Type B pancreatic cell (in vitro differentiated cells): Measurements from ENCODE around the gene LRRTM3. TPM values are rescaled to one million over a fixed set of nuclear protein-coding genes. Genes with fewer than 3 reads are reported as not detected.

Experiments used
- DNase-seq: peaks from one replicate; pipeline ENCODE4 v3.0.0; 2021; ENCODE audit warnings: mixed read lengths; ENCODE audit not compliant: unreplicated experiment; ENCODE audit errors: extremely low spot score
- H3K27ac Mint-ChIP-seq: 2 replicates; pipeline ENCODE4 v1.8.0; 2021; ENCODE audit warnings: mild to moderate bottlenecking, mixed read lengths
- H3K27me3 Mint-ChIP-seq: 2 replicates; pipeline ENCODE4 v1.8.0; 2021; ENCODE audit warnings: mixed read lengths
- H3K36me3 Mint-ChIP-seq: 2 replicates; pipeline ENCODE4 v1.8.0; 2021; ENCODE audit warnings: mixed read lengths
- H3K4me1 Mint-ChIP-seq: one replicate; pipeline ENCODE4 v1.8.0; 2021; ENCODE audit warnings: mixed read lengths; ENCODE audit not compliant: unreplicated experiment
- H3K4me3 Mint-ChIP-seq: 2 replicates; pipeline ENCODE4 v1.8.0; 2021; ENCODE audit warnings: mild to moderate bottlenecking, mixed read lengths
- H3K9me3 Mint-ChIP-seq: 2 replicates; pipeline ENCODE4 v1.8.0; 2021; ENCODE audit warnings: mixed read lengths
- long read RNA-seq: library from polyadenylated mRNA; unstranded; transcript quantifications from one replicate; pipeline ENCODE4 v2.0.0, GENCODE V29; 2020
- total RNA-seq: library from RNA; stranded (reverse); gene quantifications from 2 replicates; pipeline ENCODE4 v1.2.1, GENCODE V29; 2021; ENCODE audit warnings: low replicate concordance
- TF ChIP-seq, protein P1 (sequence below): fragments of 200-600 bp; sonication (generic); conservative IDR thresholded peaks from 2 replicates; pipeline ENCODE4 v1.5.0; 2021; ENCODE audit warnings: antibody characterized with exemption, mild to moderate bottlenecking

Gene LRRTM3
- 2.0 and 2.5 TPM in 2 replicates for total RNA-seq
- long read RNA-seq, full-length matches to known transcripts: 1 of 7 reads
- long read RNA-seq, partial matches to known transcripts: 3 of 7 reads
- long read RNA-seq, other reads (novel, unspliced or antisense): 3 of 7 reads

DNA sequence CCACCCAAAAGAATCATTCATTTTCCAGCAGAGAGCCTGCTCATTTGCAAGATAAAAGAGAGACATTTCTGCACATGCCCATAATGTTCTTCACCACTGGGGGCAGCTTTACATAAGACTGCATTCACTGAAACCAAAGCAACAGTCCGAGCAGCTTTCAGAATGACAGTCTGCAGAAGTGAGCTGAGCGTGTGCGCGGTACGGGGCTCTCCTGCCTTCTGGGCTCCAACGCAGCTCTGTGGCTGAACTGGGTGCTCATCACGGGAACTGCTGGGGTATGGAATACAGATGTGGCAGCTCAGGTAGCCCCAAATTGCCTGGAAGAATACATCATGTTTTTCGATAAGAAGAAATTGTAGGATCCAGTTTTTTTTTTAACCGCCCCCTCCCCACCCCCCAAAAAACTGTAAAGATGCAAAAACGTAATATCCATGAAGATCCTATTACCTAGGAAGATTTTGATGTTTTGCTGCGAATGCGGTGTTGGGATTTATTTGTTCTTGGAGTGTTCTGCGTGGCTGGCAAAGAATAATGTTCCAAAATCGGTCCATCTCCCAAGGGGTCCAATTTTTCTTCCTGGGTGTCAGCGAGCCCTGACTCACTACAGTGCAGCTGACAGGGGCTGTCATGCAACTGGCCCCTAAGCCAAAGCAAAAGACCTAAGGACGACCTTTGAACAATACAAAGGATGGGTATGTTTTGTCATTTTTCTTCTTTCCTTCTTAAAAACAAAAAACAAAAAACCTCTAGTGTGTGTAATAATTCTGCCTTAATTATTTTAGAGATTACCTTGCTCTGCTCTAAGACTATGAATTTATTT lies at the start of gene LRRTM3:
Gene LRRTM3 (plus strand): TSS at position 141 of the 820 bp plus-strand sequence.
- Mint-ChIP-seq H3K9me3 (no peaks in the 10 kb centered on the region), H3K4me1 (peaks cover 26% of the 10 kb centered on the region), H3K36me3 (no peaks in the 10 kb centered on the region), H3K27ac (peak within 1 kb of the TSS; percentile 76), H3K27me3 (peaks cover 53% of the 10 kb centered on the region), H3K4me3 (peak within 1 kb of the TSS; percentile 85)
- TF ChIP-seq, protein P1, sequence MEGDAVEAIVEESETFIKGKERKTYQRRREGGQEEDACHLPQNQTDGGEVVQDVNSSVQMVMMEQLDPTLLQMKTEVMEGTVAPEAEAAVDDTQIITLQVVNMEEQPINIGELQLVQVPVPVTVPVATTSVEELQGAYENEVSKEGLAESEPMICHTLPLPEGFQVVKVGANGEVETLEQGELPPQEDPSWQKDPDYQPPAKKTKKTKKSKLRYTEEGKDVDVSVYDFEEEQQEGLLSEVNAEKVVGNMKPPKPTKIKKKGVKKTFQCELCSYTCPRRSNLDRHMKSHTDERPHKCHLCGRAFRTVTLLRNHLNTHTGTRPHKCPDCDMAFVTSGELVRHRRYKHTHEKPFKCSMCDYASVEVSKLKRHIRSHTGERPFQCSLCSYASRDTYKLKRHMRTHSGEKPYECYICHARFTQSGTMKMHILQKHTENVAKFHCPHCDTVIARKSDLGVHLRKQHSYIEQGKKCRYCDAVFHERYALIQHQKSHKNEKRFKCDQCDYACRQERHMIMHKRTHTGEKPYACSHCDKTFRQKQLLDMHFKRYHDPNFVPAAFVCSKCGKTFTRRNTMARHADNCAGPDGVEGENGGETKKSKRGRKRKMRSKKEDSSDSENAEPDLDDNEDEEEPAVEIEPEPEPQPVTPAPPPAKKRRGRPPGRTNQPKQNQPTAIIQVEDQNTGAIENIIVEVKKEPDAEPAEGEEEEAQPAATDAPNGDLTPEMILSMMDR: peak; percentile 88
- DNase-seq: no peak

DNA sequence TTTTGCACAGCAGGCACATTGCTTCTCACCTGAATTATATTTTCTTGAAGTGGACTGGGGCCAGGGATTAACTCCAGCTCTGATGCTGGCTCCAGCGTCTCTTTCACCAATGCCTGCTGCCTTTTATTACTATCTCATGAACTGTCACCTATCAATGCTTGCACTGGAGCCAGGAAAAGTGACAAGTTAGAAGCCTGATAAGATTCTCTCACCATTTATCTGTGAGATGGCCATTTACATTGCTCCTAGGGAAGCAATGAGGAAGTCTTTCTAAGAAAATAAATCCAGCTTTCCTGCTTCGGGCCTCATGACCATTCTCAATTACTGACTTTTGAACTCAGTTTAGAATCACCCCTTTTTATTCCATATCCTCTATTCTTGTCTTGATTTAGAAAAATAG lies 48.5 kb upstream of the LRRTM3 start:
- no peak for DNase-seq
- H3K9me3 Mint-ChIP-seq: no peaks in the 10 kb centered on the region
- no peak overlapping the region for H3K27ac Mint-ChIP-seq
- no peaks in the 10 kb centered on the region for H3K4me1 Mint-ChIP-seq
- H3K4me3 Mint-ChIP-seq: no peak overlapping the region
- H3K36me3 Mint-ChIP-seq: no peaks in the 10 kb centered on the region
- H3K27me3 Mint-ChIP-seq: peaks cover 3% of the 10 kb centered on the region
- TF ChIP-seq, protein P1: no peak

DNA sequence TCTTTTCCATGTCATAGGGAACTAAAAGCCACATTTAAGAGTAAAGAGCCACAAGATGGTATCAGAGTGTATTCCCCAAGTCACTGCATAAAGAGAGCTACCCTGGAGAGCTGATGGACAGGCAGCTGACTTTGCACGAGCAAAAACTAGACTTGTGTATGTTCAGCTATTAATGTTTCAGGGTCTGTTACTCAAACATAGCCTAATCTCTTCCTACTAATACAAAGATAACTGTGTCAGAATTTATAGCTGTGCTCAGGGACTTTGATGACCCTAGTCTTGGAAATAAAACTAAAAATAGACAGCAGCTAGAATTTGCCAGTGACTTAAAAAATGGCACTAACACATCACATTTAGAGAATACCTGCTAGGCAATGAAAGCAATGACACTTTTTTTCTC lies 45.5 kb upstream of the LRRTM3 start:
- TF ChIP-seq, protein P1: no peak

DNA sequence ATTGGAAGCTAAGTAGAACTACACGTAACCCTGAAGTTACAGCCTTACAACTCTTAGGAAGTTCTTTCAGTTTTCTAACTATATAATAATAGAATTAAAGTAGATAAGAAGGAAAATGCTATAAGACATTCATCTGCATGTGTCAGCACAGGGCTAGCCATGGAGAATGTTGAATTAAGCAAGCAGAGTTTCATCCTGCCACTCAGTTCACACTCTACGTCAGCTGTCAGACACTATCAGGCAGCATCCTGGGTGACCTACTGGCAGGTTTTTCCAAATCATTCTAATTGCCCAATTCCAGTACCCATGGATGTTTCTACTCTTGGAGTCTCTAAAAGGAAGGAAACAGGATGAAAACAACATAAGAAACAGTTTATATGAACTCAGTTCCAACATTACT lies 45.0 kb upstream of the LRRTM3 start:
- Mint-ChIP-seq H3K4me1 (no peaks in the 10 kb centered on the region), H3K36me3 (no peaks in the 10 kb centered on the region), H3K27me3 (peaks cover 3% of the 10 kb centered on the region), H3K27ac (no peak overlapping the region), H3K9me3 (no peaks in the 10 kb centered on the region), H3K4me3 (no peak overlapping the region)
- TF ChIP-seq, protein P1: no peak
- DNase-seq: no peak

More for the DNA sequence above, 45.5 kb upstream of the LRRTM3 start:
- H3K27ac Mint-ChIP-seq: no peak overlapping the region
- DNase-seq: no peak
- no peaks in the 10 kb centered on the region for H3K9me3 Mint-ChIP-seq
- H3K4me1 Mint-ChIP-seq: no peaks in the 10 kb centered on the region
- no peaks in the 10 kb centered on the region for H3K36me3 Mint-ChIP-seq
- peaks cover 3% of the 10 kb centered on the region for H3K27me3 Mint-ChIP-seq
- no peak overlapping the region for H3K4me3 Mint-ChIP-seq

DNA sequence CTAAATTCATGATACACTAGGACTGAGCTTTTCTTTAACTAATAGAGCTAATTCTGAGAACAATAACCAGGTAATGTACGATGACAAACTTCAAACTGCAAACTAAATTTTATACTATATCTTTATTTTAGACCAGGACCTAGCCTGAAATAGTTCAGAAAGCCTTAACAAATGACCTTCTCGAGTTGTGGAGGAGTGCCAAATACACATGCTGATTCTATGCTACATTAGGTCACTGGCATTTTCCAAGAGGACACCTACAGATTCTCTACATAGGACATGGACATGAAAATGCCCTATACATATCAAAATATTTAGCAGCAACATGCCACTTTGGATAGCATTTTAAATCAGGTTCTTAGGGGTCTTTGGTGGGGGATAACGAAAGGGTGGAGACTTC lies 44.0 kb upstream of the LRRTM3 start:
- no peaks in the 10 kb centered on the region for H3K36me3 Mint-ChIP-seq
- TF ChIP-seq, protein P1: no peak
- peaks cover 3% of the 10 kb centered on the region for H3K27me3 Mint-ChIP-seq
- no peaks in the 10 kb centered on the region for H3K9me3 Mint-ChIP-seq
- no peak overlapping the region for H3K27ac Mint-ChIP-seq
- DNase-seq: no peak
- H3K4me1 Mint-ChIP-seq: no peaks in the 10 kb centered on the region
- H3K4me3 Mint-ChIP-seq: no peak overlapping the region
